ENCODE data around the gene XXYLT1. TPM values are rescaled to one million over a fixed set of nuclear protein-coding genes. Genes with fewer than 3 reads are reported as not detected.

XXYLT1 gene
- total and polyA plus RNA-seq, 7 donors: 2.5 to 13.8 (median 11.1) TPM

- no peaks in the 10 kb centered on the region for H3K9me3 ChIP-seq
- H3K27me3 ChIP-seq: no peaks in the 10 kb centered on the region
- H3K4me3 ChIP-seq: peak overlapping the region in 1 of 4 donors; percentile 2
- DNase-seq: no peak
- 85 to 87% methylated on average over 13 of the region's 13 CpGs for WGBS, 2 donors
- intact Hi-C loops (cut with DNase I): no loop called here
- peaks cover 0 to 2% (median under 1%) of the 10 kb centered on the region in 4 donors for H3K4me1 ChIP-seq
- peak overlapping the region in 3 of 4 donors; percentile 4 to 45 (median 15) for H3K27ac ChIP-seq
- no peak for TF ChIP-seq POLR2A (IDR thresholded peaks at IDR 0.05)
- TF ChIP-seq EP300 (IDR thresholded peaks at IDR 0.05): no peak
- no peak for TF ChIP-seq CTCF (IDR thresholded peaks at IDR 0.05)
- no peak for TF ChIP-seq POLR2AphosphoS5 (IDR thresholded peaks at IDR 0.05)
- no peaks in the 10 kb centered on the region for H3K36me3 ChIP-seq
These were observed 131.7 kb downstream of the XXYLT1 start for GRCh38 chr3:195139091-195139875.

GRCh38 chr3:195137638-195138588, 133.0 kb downstream of the XXYLT1 start:
- peak overlapping the region in 1 of 4 donors; percentile 9 for H3K27ac ChIP-seq
- no peak for TF ChIP-seq EP300 (IDR thresholded peaks at IDR 0.05)
- intact Hi-C loops (cut with DNase I): no loop called here
- no peak overlapping the region for H3K4me3 ChIP-seq
- H3K36me3 ChIP-seq: no peaks in the 10 kb centered on the region
- 69 to 87% methylated on average over 11 of the region's 11 CpGs for WGBS, 2 donors
- no peak for DNase-seq
- peaks cover 0 to 16% (median 14%) of the 10 kb centered on the region in 4 donors for H3K4me1 ChIP-seq
- H3K9me3 ChIP-seq: no peaks in the 10 kb centered on the region
- no peaks in the 10 kb centered on the region for H3K27me3 ChIP-seq

- Histone ChIP-seq H3K27ac (no peak overlapping the region), H3K9me3 (no peaks in the 10 kb centered on the region), H3K27me3 (no peaks in the 10 kb centered on the region), H3K4me3 (no peak overlapping the region), H3K36me3 (no peaks in the 10 kb centered on the region), H3K4me1 (peaks cover 0 to 24% (median 18%) of the 10 kb centered on the region in 4 donors)
- TF ChIP-seq POLR2A (IDR thresholded peaks at IDR 0.05): no peak
- no peak for TF ChIP-seq CTCF (IDR thresholded peaks at IDR 0.05)
- no peak for TF ChIP-seq EP300 (IDR thresholded peaks at IDR 0.05)
- TF ChIP-seq POLR2AphosphoS5 (IDR thresholded peaks at IDR 0.05): no peak
- no peak for DNase-seq
- 84 to 94% methylated on average over 8 of the region's 8 CpGs for WGBS, 2 donors
- intact Hi-C loops (cut with DNase I): no loop called here
These were observed 135.0 kb downstream of the XXYLT1 start for GRCh38 chr3:195135917-195136316.

- WGBS, 2 donors: 94% methylated on average over 6 of the region's 6 CpGs
- intact Hi-C loops (cut with DNase I): no loop called here
These were observed 136.5 kb downstream of the XXYLT1 start for GRCh38 chr3:195134431-195134830.

More at GRCh38 chr3:195134431-195134830, 136.5 kb downstream of the XXYLT1 start:
- H3K4me3 ChIP-seq: no peak overlapping the region
- no peak for DNase-seq
- no peaks in the 10 kb centered on the region for H3K27me3 ChIP-seq
- peak overlapping the region; percentile 60 to 79 (median 70) for H3K27ac ChIP-seq
- TF ChIP-seq POLR2A (IDR thresholded peaks at IDR 0.05) (no peak), CTCF (IDR thresholded peaks at IDR 0.05) (no peak), POLR2AphosphoS5 (IDR thresholded peaks at IDR 0.05) (no peak), EP300 (IDR thresholded peaks at IDR 0.05) (no peak)
- peaks cover 0 to 24% (median 18%) of the 10 kb centered on the region in 4 donors for H3K4me1 ChIP-seq
- H3K9me3 ChIP-seq: no peaks in the 10 kb centered on the region
- no peaks in the 10 kb centered on the region for H3K36me3 ChIP-seq
